GM18499 (cell line): ENCODE results near the gene SLC35B1.
A peak's percentile ranks its signal among the peaks of the same experiment; 100 is the strongest.

Experiments
- ATAC-seq: cut with Tn5 transposase; IDR thresholded peaks from one replicate; pipeline ENCODE4 v1.9.1; 2021; ENCODE audit warnings: moderate number of reproducible peaks; ENCODE audit not compliant: insufficient read depth, unreplicated experiment

The SLC35B1 gene, protein sequence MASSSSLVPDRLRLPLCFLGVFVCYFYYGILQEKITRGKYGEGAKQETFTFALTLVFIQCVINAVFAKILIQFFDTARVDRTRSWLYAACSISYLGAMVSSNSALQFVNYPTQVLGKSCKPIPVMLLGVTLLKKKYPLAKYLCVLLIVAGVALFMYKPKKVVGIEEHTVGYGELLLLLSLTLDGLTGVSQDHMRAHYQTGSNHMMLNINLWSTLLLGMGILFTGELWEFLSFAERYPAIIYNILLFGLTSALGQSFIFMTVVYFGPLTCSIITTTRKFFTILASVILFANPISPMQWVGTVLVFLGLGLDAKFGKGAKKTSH

DNA sequence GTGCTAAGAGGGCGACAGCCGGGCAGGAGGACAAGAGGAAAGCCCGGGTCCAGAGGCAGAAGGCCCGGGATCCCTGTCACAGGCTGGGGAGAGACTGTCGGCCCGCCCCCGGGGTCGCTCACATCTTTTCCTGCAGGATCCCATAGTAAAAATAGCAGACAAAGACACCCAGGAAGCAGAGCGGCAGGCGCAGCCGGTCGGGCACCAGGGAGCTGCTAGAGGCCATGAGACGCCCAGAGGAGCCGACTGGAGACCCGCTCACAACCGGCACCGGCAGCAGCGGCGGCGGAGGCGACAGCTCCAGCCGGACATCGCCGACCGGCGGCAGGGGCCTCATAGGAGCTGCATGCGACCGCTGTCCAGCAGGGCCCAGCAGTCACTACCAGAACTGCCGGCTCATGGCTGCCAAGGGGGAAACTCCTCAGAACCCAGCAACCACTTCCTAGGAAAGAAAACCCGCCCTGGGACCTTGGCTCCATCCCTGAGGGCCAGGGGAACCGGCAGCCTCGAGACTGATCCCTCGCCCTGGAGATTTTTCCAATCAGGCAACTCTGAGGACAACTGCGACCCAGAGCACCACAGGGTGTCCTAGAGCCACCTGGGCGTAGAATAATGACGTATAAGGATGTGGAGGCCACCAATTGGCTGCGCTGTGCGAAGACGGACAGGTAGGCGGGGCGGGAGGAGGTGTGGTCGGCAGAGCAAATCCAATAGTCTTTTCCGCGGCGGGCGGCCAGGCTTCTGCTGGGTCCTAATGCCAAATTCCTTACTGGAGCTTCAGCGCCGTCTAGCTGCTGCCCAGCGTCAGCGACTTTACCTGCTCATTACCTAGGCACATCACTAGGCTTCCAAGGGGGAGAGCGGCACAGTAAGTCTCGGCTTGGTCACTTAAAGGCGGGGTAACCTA, at the start of gene SLC35B1:
TSS of gene SLC35B1 (minus strand) at position 357 of the 907 bp plus-strand sequence. CDS start at position 226, 131 bp downstream.
- peak; percentile 80 for ATAC-seq

DNA sequence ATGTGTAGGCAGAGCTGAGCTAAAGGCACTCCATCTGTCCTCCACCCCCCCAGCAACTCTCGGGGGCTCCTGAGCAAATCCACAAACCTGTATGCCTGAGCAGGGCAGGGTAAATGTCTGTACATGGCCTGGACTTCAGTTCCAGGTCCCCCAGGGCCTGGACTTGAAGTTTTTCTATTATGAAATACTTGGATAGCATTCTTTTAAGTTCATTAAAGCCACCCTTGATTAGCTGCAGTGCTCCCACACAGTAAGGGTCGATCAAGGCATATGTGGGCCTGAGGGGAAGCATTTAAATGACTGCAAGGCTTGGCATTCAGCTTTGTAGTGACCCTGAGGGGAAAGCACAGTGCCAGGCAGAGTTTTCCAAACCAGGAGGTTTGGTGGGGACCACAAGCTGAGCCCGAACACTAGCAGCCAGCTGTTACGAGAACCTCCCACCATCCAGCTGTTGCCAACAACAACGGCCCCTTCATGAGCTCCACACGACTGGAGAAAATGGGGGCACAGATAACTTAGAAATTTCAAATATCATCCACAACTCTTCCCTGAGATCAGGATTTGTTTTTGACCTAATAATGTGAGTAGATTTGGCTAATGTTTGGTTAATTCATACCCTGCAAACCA, 49.5 kb upstream of the SLC35B1 start:
- no peak for ATAC-seq

- no peak for ATAC-seq
Measured at GRCh38 chr17:49756323-49757150, 48.8 kb upstream of the SLC35B1 start.

DNA sequence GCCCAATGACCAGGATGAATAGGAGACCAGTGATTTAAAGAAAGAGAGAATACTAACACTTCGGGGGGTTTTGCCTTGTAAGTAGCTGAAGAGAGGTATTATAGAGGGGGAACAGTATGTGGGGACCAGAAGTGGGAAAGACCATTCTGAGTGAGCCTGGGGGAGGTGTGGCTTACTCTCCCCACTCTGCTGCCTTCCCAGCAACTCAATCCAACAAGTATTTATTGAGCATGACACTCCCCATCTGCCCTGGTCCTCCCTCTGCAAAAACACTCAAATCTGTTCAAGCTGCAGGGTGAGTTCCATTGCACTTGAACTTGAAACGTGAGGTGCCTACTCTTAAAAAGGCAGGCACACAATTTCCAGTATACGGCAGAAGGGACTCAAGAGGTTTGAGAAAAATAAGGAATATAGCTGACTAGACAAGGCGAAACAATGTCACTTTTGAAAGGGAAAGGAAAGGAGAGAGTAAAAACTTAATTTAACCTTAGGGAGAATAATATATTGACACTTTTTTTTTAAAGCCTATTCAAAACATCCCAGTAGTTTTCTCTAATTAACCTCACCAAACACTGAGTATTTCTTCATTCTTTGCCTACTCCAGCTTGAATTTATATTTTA, 48.0 kb upstream of the SLC35B1 start:
- no peak for ATAC-seq

DNA sequence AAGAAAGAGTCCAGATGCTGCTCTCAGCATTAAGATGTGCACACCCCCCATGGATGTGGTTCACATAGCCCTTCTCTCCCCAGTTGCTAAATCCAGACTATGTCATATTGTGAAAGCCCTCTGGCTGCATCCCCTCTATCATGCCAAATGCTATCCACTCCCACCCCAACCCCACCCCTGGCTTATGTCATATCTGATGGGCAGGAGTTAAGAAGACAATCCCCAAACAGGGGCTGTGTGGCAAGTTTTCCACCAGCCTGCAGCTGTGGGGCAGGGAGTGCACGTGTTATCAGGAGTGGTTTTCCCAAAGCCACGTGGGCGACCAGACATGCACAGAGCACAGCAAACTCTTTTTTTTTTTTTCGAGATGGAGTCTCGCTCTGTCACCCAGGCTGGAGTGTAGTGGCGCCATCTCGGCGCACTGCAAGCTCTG, 46.2 kb upstream of the SLC35B1 start:
- no peak for ATAC-seq

GRCh38 chr17:49752508-49752907, 44.7 kb upstream of the SLC35B1 start:
- no peak for ATAC-seq

DNA sequence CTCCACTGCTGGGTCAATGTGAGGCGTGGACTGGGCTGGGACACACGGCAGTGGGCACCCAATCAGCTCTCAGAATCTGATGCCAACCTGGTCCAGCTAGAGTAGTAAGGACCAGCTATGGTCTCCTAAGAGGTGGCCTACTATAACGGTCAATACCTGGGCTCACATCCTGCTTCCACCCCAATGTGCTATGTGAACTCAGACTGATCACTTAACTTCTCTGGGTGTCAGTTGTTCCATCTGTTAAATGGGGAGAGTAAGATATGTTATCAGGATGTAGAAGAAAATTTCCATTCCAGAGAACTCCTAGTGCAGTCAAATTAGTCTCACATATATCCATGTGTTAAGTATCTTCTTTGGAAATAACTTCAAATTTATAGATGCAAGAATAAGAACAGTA, 42.0 kb upstream of the SLC35B1 start:
- no peak for ATAC-seq

GRCh38 chr17:49748791-49749190, 41.0 kb upstream of the SLC35B1 start:
- peak; percentile 65 for ATAC-seq

DNA sequence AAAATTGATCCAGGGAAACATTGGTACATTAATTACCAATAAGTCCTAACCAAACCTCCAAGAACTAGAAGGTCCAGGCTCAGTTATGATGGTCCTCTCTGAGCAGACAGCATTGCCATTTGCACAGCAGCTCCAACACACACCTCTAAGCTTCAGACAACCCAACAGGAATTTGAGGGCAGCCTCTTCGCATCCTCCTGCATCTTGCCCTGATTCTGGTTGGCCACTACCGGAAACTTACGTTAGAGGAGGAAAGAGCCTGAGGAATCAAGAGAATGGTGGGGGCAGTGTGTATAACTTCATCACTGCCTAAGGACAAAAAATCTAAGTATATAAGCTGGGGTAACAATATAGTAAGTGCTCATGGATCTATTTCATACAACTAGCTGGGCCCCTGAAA, 40.5 kb upstream of the SLC35B1 start:
- ATAC-seq, result no peak

DNA sequence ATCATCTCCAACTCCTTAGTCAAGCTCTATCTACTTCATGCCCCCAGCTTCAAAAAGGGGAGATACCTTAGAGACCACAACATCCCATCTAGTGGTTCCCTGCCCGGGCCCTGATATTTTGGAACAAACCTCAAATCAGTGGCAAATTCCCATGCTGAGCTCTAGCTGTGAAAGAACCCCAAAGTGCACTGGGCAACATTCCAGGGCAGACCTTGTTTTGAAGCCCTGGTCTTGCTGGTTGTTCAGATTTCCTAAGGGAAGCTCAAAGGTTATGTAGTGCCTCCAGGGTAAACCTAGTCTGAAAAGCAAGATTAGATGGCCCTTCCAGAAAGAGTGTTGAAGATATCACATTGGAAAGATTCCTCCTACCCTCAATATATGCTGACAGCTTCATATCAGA, 39.9 kb upstream of the SLC35B1 start:
- no peak for ATAC-seq

- no peak for ATAC-seq
Measured at GRCh38 chr17:49746791-49747490, 39.2 kb upstream of the SLC35B1 start.

DNA sequence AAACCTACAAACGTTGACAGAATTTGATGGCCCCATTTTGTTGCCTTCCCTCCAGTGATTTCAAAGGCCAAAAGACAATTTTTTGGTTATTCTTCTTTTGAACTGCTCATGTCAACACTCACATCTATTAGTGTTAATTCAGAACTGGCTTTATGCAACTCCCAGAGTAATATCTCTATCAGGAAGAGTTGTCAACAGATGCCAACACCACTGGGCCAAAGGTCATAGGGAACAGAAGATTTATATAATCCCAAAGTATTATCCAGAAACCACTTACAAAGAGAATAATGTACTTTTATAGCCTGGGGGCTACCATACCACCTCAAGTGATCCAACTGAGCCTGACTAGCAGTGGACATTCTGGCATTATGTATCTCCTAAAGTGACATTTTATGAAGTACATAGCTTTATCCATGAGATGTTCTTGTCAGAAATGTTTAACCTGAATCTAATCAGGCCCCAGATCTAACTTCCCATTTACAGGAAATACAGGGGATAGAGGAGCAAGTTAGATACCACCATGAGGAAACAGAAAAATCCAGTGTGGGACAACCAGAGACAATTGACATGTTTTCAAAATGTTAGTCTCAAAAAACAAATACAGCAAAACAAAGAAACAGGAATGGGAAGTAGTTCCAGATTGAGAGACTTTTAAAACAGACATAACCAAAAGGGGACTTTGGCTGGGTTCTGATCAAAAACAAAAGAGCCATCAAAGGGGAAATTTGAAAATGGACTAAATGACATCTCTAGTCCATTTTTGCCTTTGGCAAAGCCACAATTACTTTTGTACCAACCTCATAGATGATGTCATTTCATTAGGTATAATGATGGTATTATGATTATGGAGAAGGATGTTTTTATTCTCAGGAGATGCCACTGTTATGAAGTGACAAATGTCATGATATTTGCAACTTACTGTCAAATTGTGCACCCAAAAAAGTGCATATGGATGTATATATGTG, 37.7 kb upstream of the SLC35B1 start:
- no peak for ATAC-seq

- no peak for ATAC-seq
Measured at GRCh38 chr17:49742166-49742638, 34.4 kb upstream of the SLC35B1 start.

DNA sequence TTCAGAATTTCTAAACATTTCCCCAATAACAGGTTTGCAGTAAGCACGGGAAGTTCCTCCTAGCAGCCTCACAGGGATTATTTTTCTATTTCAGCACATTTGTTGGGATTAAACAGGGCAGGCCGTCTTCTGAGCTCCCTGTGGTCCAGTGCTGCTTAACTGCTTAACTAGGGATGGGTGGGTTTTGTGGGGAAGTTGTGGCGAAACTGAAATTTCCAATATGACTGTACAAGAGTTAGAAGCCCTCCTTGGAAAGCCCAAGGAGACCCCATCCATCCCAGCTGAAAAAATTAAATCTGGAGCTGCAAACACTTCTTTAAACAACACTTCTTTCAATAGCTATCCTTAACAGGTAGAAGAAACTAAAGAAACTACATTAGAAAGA, 33.9 kb upstream of the SLC35B1 start:
- no peak for ATAC-seq

DNA sequence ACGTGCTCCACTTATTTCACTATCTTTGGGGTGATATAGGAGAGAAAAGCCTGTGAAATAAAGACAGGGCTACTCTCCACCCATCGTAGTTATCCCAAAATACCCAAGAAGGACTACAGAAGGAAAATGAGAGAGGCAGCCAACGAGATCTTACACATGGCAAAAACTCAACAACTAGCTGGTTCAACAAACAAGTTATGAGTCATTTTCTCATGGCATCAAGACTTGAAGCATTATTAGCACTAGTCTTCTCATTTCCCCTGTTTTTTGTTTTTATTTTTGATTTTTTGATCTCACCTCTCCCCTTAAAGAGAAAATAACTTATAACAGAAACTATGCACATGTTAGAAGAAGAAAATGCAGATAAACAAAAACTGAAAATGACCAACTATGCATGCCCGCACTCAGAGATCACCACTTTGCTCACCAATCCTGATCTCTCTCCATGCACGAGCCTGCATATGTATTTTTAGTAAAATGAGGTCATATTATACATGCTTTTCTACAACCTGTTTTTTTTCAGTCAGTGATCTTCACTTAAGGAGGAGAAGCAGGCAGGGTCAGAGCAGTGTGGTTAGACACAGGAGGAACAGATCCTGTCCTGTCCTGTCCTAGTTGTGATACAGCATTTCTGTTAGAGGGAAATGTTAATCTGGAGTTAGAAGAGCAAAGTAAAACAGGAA, 33.4 kb upstream of the SLC35B1 start:
- ATAC-seq, result no peak

- ATAC-seq, result no peak
Measured at GRCh38 chr17:49739641-49740271, 32.0 kb upstream of the SLC35B1 start.
